OCI-LY7 (cell line): ENCODE data around the gene ATF7.

Experiments used
- EZH2phosphoT487 ChIP-seq: fragments of 200-600 bp; sonication (generic); IDR thresholded peaks from 2 replicates; pipeline ENCODE4 v1.6.1; 2018; ENCODE audit warnings: low read depth, borderline replicate concordance, mild to moderate bottlenecking, mixed run types, antibody characterized with exemption, low read length, moderate library complexity, mixed read lengths
- TF ChIP-seq, protein P1 (sequence below): fragments of 200-600 bp; sonication (generic); conservative IDR thresholded peaks from 2 replicates; pipeline ENCODE4 v1.5.1; 2014; ENCODE audit warnings: mild to moderate bottlenecking, antibody characterized with exemption, low read length, moderate library complexity, mixed read lengths

DNA sequence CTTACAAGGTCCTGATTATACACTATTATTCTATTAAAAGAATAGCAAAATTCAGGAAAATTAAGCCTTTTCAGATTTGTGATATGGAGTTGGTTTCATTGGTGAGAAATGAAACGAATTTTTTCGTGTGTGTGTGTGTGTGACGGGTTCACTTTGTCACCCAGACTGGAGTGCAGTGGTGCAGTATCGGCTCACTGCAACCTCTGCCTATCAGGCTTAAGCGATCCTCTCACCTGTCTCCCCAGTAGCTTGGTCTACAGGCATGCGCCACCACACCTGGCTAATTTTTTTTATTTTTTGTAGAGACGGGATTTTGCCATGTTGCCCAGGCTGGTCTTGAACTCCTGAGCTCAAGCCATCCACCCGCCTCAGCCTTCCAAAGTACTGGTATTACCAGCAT, 164.6 kb downstream of the ATF7 start:
- TF ChIP-seq, protein P1, sequence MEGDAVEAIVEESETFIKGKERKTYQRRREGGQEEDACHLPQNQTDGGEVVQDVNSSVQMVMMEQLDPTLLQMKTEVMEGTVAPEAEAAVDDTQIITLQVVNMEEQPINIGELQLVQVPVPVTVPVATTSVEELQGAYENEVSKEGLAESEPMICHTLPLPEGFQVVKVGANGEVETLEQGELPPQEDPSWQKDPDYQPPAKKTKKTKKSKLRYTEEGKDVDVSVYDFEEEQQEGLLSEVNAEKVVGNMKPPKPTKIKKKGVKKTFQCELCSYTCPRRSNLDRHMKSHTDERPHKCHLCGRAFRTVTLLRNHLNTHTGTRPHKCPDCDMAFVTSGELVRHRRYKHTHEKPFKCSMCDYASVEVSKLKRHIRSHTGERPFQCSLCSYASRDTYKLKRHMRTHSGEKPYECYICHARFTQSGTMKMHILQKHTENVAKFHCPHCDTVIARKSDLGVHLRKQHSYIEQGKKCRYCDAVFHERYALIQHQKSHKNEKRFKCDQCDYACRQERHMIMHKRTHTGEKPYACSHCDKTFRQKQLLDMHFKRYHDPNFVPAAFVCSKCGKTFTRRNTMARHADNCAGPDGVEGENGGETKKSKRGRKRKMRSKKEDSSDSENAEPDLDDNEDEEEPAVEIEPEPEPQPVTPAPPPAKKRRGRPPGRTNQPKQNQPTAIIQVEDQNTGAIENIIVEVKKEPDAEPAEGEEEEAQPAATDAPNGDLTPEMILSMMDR = no peak
- no peak for TF ChIP-seq EZH2phosphoT487
